ENCODE data around the gene ZNF618.
A peak's percentile ranks its signal among the peaks of the same experiment; 100 is the strongest.

The ZNF618 gene

GRCh38 chr9:113853333-113853732, 22.8 kb upstream of the ZNF618 start:
- peak; percentile 47 for TF ChIP-seq CTCF (IDR thresholded peaks at IDR 0.05; ENCODE audit: low read depth, low read length)
- DNase-seq (ENCODE audit: extremely low read depth, low read depth): no peak

GRCh38 chr9:113854310-113854709, 21.8 kb upstream of the ZNF618 start:
- no peak for DNase-seq (ENCODE audit: extremely low read depth, low read depth)
- no peak for TF ChIP-seq CTCF (IDR thresholded peaks at IDR 0.05; ENCODE audit: low read depth, low read length)

- no peak for DNase-seq (ENCODE audit: extremely low read depth, low read depth)
- no peak for TF ChIP-seq CTCF (IDR thresholded peaks at IDR 0.05; ENCODE audit: low read depth, low read length)
Observed at GRCh38 chr9:113857875-113858274, 18.2 kb upstream of the ZNF618 start.

GRCh38 chr9:113858282-113858681, 17.8 kb upstream of the ZNF618 start:
- DNase-seq (ENCODE audit: extremely low read depth, low read depth): no peak
- TF ChIP-seq CTCF (IDR thresholded peaks at IDR 0.05; ENCODE audit: low read depth, low read length): no peak

- no peak for TF ChIP-seq CTCF (IDR thresholded peaks at IDR 0.05; ENCODE audit: low read depth, low read length)
- DNase-seq (ENCODE audit: extremely low read depth, low read depth): no peak
Observed at GRCh38 chr9:113863345-113863744, 12.8 kb upstream of the ZNF618 start.

- no peak for DNase-seq (ENCODE audit: extremely low read depth, low read depth)
Observed at GRCh38 chr9:113868501-113868900, 7.6 kb upstream of the ZNF618 start.

GRCh38 chr9:113872485-113873143, 3.5 kb upstream of the ZNF618 start:
- DNase-seq (ENCODE audit: extremely low read depth, low read depth): no peak
- TF ChIP-seq CTCF (IDR thresholded peaks at IDR 0.05; ENCODE audit: low read depth, low read length): no peak

More at GRCh38 chr9:113868501-113868900, 7.6 kb upstream of the ZNF618 start:
- TF ChIP-seq CTCF (IDR thresholded peaks at IDR 0.05; ENCODE audit: low read depth, low read length): no peak

Measured in AG09319 (cell line).